GM18868 (cell line): ENCODE results near the gene RARRES1.

Source experiments
- ATAC-seq: cut with Tn5 transposase; IDR thresholded peaks from one replicate; pipeline ENCODE4 v1.9.1; 2021; ENCODE audit warnings: mild to moderate bottlenecking, moderate library complexity; ENCODE audit not compliant: unreplicated experiment

The RARRES1 gene

GRCh38 chr3:158649791-158650190 is 82.5 kb downstream of the RARRES1 start:
- no peak for ATAC-seq
